Thyroid gland (tissue), 4 donors: ENCODE measurements around the gene CORO1C. TPM values are rescaled to one million over a fixed set of nuclear protein-coding genes. Genes with fewer than 3 reads are reported as not detected.
"Not testable (repeated sequence)": the region's sequence is repeated elsewhere in the genome, so short reads cannot be mapped to it uniquely, and the experiment has no call there.

Experiments
- DNase-seq, 2 donors: peaks; one replicate each; pipeline ENCODE4 v3.0.0-alpha.2; 2019
- H3K27ac ChIP-seq, 3 donors: fragments of 200-600 bp; sonication (generic); 1 replicate in 2 of 3; 2 replicates in 1 of 3; pipeline ENCODE4 v1.5.1; 2016 to 2019; ENCODE audit warnings: mild to moderate bottlenecking in 1 of 3, moderate library complexity in 1 of 3
- H3K27me3 ChIP-seq: fragments of 200-600 bp; sonication (generic); one replicate; pipeline ENCODE4 v1.5.1; 2019
- H3K36me3 ChIP-seq, 2 donors: fragments of 200-600 bp; sonication (generic); one replicate each; pipeline ENCODE4 v1.5.1; 2016 to 2019
- H3K4me1 ChIP-seq, 2 donors: fragments of 200-600 bp; sonication (generic); one replicate each; pipeline ENCODE4 v1.5.1; 2017 to 2019
- H3K4me3 ChIP-seq, 3 donors: fragments of 200-600 bp; sonication (generic); replicated peaks in 1 of 3; 1 replicate in 2 of 3; 2 replicates in 1 of 3; pipeline ENCODE4 v1.5.1; 2016; ENCODE audit warnings: mild to moderate bottlenecking in 1 of 3
- H3K9me3 ChIP-seq: fragments of 200-600 bp; sonication (generic); one replicate; pipeline ENCODE4 v1.5.1; 2017
- POLR2A ChIP-seq, 2 donors: fragments of 450-650 bp; IDR thresholded peaks; one replicate each; pipeline ENCODE4 v1.6.1; 2017; ENCODE audit warnings: antibody characterized with exemption in 2 of 2, mild to moderate bottlenecking in 2 of 2, moderate library complexity in 1 of 2
- WGBS, 2 donors: methylation state at CpG; one replicate each; pipeline ENCODE4 v1.1.5; 2017; 5-methylcytosine and 5-hydroxymethylcytosine counted together
- intact Hi-C: fragments of 100-400 bp; cut with DNase I; formaldehyde crosslinking; loops from one replicate; pipeline ENCODE4 v1.15.1; 2023
- total RNA-seq, 4 donors: library from RNA; depleted of rRNA; stranded (reverse); fragments of >200 nt; gene quantifications; one replicate each; pipeline ENCODE4 v1.2.3, GENCODE V29; 2016
- TF ChIP-seq, protein P1 (sequence below), 6 experiments: fragments of 200-600 bp in 3 of 6; fragments of 450-650 bp in 3 of 6; sonication (generic) in 3 of 6; IDR thresholded peaks; one replicate each; pipeline ENCODE4 v1.5.1; 2016 to 2019; ENCODE audit warnings: antibody characterized with exemption in 6 of 6, mild to moderate bottlenecking in 2 of 6, inconsistent platforms in 1 of 6, moderate library complexity in 1 of 6

CORO1C gene
- total RNA-seq, 4 donors from 2014 or later: 22.0 to 63.6 (median 30.1) TPM

DNA sequence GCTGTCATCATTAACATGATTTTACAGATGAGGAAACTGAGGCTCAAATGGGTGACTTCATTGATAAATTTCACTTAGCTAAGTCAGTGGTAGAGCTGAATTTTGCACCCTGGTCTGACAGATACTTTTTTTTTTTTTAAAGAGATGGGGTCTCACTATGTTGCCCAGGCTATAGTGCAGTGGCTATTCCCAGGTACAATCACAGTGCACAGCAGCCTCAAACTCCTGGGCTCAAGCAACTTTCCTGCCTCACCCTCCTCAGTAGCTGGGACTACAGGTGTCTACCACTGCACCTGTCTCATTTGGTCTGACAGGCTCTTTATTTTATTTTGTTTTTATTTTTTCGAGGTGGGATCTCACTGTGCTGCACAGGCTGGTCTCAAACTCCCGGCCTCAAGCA, 24.2 kb upstream of the CORO1C start:
- Histone ChIP-seq H3K36me3 (no peaks in the 10 kb centered on the region), H3K4me3 (no peak overlapping the region), H3K4me1 (peaks cover 0 to 4% of the 10 kb centered on the region in 2 donors), H3K9me3 (no peaks in the 10 kb centered on the region), H3K27ac (no peak overlapping the region), H3K27me3 (no peaks in the 10 kb centered on the region)
- no peak for TF ChIP-seq POLR2A (IDR thresholded peaks at IDR 0.05)
- TF ChIP-seq, protein P1, sequence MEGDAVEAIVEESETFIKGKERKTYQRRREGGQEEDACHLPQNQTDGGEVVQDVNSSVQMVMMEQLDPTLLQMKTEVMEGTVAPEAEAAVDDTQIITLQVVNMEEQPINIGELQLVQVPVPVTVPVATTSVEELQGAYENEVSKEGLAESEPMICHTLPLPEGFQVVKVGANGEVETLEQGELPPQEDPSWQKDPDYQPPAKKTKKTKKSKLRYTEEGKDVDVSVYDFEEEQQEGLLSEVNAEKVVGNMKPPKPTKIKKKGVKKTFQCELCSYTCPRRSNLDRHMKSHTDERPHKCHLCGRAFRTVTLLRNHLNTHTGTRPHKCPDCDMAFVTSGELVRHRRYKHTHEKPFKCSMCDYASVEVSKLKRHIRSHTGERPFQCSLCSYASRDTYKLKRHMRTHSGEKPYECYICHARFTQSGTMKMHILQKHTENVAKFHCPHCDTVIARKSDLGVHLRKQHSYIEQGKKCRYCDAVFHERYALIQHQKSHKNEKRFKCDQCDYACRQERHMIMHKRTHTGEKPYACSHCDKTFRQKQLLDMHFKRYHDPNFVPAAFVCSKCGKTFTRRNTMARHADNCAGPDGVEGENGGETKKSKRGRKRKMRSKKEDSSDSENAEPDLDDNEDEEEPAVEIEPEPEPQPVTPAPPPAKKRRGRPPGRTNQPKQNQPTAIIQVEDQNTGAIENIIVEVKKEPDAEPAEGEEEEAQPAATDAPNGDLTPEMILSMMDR (IDR thresholded peaks at IDR 0.05): no peak
- intact Hi-C loops: no loop called here
- no peak for DNase-seq
- WGBS, 2 donors: 85% methylated on average over 2 of the region's 2 CpGs

DNA sequence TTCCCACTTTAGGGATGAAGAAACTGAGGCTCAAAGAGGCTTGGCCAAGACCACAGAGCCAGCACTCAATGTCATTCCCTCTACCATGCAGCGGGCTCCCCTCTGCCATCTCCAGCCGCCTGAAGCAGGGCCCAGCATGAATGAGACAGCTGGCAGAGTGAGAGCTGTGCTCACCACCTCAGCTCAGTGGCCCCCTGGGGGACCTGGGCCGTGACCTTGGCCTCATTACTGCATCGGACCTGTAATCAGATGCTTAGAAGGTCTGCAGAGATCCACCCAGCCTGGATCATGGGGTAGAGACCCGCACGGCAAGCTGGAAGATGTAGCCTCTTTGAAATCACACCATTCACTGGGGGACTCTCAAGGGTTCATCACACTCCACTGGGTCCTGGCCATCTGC, 22.7 kb upstream of the CORO1C start:
- 86% methylated on average over 5 to 6 of the region's 6 CpGs for WGBS, 2 donors

DNA sequence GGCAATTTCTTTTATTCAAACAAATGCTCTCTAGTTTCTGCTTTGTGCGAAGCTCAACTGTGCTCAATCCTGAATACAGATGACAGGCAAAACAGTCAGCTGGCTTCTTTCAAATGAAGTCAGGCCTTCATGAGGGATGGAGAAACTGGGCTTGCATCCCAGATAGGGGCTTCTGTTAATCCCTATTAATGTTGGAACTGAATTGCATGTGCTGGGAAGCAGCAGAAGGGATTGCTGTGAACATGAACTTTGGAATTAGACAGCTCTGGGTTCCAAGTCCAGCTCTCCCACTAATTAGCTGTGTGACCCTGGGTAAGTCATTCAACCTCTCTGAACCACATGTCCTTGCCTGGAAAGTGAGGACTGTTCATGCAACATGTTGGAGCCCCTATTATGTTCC, 21.1 kb upstream of the CORO1C start:
- WGBS, 2 donors: 95% methylated on average over 1 of the region's 1 CpG
- no peaks in the 10 kb centered on the region for H3K9me3 ChIP-seq
- H3K27ac ChIP-seq: no peak overlapping the region
- H3K36me3 ChIP-seq: no peaks in the 10 kb centered on the region
- TF ChIP-seq, protein P1 (IDR thresholded peaks at IDR 0.05): no peak
- no peak for TF ChIP-seq POLR2A (IDR thresholded peaks at IDR 0.05)
- H3K4me1 ChIP-seq: peaks cover 0 to 6% of the 10 kb centered on the region in 2 donors
- intact Hi-C loops: no loop called here
- no peak overlapping the region for H3K4me3 ChIP-seq
- H3K27me3 ChIP-seq: no peaks in the 10 kb centered on the region
- no peak for DNase-seq

More for the DNA sequence above, 22.7 kb upstream of the CORO1C start:
- Histone ChIP-seq H3K4me3 (no peak overlapping the region), H3K27ac (no peak overlapping the region), H3K4me1 (peaks cover 0 to 6% of the 10 kb centered on the region in 2 donors), H3K36me3 (no peaks in the 10 kb centered on the region), H3K27me3 (no peaks in the 10 kb centered on the region), H3K9me3 (no peaks in the 10 kb centered on the region)
- intact Hi-C loops: no loop called here
- no peak for TF ChIP-seq POLR2A (IDR thresholded peaks at IDR 0.05)
- TF ChIP-seq, protein P1 (IDR thresholded peaks at IDR 0.05): no peak
- no peak for DNase-seq

DNA sequence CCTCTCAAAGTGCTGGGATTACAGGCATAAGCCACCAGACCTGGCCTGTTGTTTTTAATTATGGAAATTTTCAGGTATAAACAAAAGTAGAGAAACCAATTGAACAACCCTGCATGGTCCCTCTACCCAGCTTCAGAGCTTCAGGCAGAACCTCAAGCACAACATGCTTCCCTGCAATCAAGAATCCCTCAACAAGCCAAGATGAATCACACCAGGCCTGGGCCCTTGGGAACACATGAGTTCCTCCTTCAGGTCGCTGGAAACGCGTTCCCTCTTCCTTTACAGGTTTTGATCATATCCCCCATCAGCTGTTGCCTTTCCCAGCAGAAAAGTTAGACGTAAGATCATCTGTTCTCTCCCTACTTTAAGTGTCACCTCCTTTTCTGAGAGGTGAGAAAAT, 20.5 kb upstream of the CORO1C start:
- WGBS, 2 donors: 63 to 67% methylated on average over 4 of the region's 4 CpGs

DNA sequence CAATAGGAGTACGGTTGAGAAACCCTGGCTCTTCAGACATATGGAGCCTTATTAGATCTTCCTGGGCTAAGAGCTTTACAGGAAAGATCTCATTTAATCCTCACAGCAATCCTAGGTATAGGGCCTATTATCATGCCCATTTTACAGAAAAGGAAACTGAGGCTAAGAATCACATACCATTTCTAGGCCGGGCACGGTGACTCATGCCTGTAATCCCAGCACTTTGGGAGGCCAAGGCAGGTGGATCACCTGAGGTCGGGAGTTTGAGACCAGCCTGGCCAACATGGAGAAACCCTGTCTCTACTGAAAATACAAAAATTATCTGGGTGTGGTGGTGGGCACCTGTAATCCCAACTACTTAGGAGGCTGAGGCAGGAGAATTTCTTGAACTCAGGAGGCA, 19.7 kb upstream of the CORO1C start:
- not testable (repeated sequence) for H3K27me3 ChIP-seq, H3K4me1 ChIP-seq, DNase-seq

More for the DNA sequence above, 20.5 kb upstream of the CORO1C start:
- TF ChIP-seq, protein P1 (IDR thresholded peaks at IDR 0.05): no peak
- TF ChIP-seq POLR2A (IDR thresholded peaks at IDR 0.05): no peak
- Histone ChIP-seq H3K27ac (no peak overlapping the region), H3K27me3 (no peaks in the 10 kb centered on the region), H3K9me3 (no peaks in the 10 kb centered on the region), H3K4me1 (peaks cover 0 to 6% of the 10 kb centered on the region in 2 donors), H3K4me3 (no peak overlapping the region), H3K36me3 (no peaks in the 10 kb centered on the region)
- no peak for DNase-seq
- intact Hi-C loops: no loop called here

DNA sequence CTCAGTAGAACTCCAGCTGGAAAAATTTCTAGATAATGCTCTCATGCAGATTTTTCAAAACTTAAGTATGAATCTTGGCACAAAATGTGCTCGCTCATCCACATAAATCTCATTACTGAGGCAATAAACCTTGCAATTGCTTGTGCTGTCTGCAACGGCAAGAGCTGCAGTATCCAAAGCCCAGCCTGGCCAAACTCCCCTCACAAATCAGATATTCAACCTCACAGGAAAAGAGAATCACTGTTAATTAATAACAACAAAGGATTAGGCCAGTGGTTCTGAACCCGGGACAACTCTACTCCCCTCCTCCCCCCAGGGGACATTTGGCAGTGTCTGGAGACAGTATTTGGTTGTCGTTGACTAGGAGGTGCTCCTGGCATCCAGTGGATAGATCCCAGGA, 19.2 kb upstream of the CORO1C start:
- DNase-seq: no peak
- Histone ChIP-seq H3K36me3 (no peaks in the 10 kb centered on the region), H3K27ac (no peak overlapping the region), H3K4me3 (no peak overlapping the region), H3K9me3 (no peaks in the 10 kb centered on the region), H3K27me3 (no peaks in the 10 kb centered on the region), H3K4me1 (peaks cover 0 to 6% of the 10 kb centered on the region in 2 donors)
- WGBS, 2 donors: 58 to 61% methylated on average over 4 of the region's 4 CpGs
- intact Hi-C loops: no loop called here
- TF ChIP-seq, protein P1 (IDR thresholded peaks at IDR 0.05): no peak
- no peak for TF ChIP-seq POLR2A (IDR thresholded peaks at IDR 0.05)

More for the DNA sequence above, 19.7 kb upstream of the CORO1C start:
- intact Hi-C loops, H3K9me3 ChIP-seq, H3K4me3 ChIP-seq, H3K27ac ChIP-seq, H3K36me3 ChIP-seq: not testable (repeated sequence)
- WGBS, 2 donors: 66 to 91% methylated on average over 4 of the region's 4 CpGs
